ENCODE data around the gene STAP2.

DNA sequence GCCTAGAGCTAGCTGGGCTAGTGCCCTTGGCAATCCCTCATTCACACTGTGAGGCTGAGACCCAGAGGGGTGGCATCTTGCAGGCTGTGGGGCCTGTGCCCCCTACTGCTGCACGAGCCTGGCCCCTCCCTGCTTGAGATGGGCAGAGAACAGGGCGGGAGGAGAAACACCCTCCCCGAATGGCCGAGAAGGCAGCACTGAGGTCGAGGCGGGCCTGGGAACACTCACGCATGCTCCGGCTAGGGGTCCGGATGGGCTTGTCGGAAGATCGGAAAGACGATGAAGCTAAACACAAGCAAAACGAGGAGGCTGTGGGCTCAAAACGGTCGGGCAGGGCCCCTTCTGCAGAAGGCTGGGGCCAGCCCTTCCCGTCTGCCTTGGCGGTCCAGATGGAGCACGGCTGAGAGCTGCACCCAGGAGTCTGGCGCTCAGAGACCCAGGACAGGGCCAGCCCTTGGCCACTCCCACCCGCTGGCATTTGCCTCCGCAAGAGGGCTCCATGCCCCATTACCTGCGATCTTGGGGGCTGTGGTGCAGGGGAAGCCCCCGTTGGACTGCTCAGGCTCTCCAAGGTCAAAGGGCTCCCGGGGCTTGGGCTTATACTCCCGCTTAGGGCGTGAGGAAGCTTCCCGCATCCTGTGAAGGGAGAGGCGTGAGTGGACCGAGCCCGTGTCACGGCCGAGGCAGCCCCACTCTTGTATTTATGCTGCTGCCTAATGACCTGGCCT, 23.6 kb upstream of the STAP2 start:
- TF ChIP-seq ZFP30 (CRISPR knock-in tag; IDR thresholded peaks at IDR 0.05) (no peak), OSR1 (CRISPR knock-in tag; IDR thresholded peaks at IDR 0.05) (no peak), RARB (CRISPR knock-in tag; IDR thresholded peaks at IDR 0.05) (no peak), ARNTL (CRISPR knock-in tag; IDR thresholded peaks at IDR 0.05; ENCODE audit: borderline replicate concordance, low read depth) (no peak), TCF4 (CRISPR knock-in tag; IDR thresholded peaks at IDR 0.05; ENCODE audit: borderline replicate concordance) (no peak), TOX (CRISPR knock-in tag; IDR thresholded peaks at IDR 0.05; ENCODE audit: borderline replicate concordance) (no peak), ZFP3 (CRISPR knock-in tag; IDR thresholded peaks at IDR 0.05) (no peak), ZNF70 (CRISPR knock-in tag; IDR thresholded peaks at IDR 0.05) (no peak)
- TF ChIP-seq, protein P1, sequence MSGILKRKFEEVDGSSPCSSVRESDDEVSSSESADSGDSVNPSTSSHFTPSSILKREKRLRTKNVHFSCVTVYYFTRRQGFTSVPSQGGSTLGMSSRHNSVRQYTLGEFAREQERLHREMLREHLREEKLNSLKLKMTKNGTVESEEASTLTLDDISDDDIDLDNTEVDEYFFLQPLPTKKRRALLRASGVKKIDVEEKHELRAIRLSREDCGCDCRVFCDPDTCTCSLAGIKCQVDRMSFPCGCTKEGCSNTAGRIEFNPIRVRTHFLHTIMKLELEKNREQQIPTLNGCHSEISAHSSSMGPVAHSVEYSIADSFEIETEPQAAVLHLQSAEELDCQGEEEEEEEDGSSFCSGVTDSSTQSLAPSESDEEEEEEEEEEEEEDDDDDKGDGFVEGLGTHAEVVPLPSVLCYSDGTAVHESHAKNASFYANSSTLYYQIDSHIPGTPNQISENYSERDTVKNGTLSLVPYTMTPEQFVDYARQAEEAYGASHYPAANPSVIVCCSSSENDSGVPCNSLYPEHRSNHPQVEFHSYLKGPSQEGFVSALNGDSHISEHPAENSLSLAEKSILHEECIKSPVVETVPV (CRISPR knock-in tag; IDR thresholded peaks at IDR 0.05) = no peak
- TF ChIP-seq, protein P2, sequence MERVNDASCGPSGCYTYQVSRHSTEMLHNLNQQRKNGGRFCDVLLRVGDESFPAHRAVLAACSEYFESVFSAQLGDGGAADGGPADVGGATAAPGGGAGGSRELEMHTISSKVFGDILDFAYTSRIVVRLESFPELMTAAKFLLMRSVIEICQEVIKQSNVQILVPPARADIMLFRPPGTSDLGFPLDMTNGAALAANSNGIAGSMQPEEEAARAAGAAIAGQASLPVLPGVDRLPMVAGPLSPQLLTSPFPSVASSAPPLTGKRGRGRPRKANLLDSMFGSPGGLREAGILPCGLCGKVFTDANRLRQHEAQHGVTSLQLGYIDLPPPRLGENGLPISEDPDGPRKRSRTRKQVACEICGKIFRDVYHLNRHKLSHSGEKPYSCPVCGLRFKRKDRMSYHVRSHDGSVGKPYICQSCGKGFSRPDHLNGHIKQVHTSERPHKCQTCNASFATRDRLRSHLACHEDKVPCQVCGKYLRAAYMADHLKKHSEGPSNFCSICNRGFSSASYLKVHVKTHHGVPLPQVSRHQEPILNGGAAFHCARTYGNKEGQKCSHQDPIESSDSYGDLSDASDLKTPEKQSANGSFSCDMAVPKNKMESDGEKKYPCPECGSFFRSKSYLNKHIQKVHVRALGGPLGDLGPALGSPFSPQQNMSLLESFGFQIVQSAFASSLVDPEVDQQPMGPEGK (CRISPR knock-in tag; IDR thresholded peaks at IDR 0.05; ENCODE audit: borderline replicate concordance) = no peak
- TF ChIP-seq, protein P3, sequence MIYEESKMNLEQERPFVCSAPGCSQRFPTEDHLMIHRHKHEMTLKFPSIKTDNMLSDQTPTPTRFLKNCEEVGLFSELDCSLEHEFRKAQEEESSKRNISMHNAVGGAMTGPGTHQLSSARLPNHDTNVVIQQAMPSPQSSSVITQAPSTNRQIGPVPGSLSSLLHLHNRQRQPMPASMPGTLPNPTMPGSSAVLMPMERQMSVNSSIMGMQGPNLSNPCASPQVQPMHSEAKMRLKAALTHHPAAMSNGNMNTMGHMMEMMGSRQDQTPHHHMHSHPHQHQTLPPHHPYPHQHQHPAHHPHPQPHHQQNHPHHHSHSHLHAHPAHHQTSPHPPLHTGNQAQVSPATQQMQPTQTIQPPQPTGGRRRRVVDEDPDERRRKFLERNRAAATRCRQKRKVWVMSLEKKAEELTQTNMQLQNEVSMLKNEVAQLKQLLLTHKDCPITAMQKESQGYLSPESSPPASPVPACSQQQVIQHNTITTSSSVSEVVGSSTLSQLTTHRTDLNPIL (CRISPR knock-in tag; IDR thresholded peaks at IDR 0.05; ENCODE audit: low read depth) = no peak

Data from SK-N-SH treated with all-trans-retinoic acid at 6 μM for 48 hours (cell line).